Measurements from ENCODE around the gene RAB11FIP4.

DNA sequence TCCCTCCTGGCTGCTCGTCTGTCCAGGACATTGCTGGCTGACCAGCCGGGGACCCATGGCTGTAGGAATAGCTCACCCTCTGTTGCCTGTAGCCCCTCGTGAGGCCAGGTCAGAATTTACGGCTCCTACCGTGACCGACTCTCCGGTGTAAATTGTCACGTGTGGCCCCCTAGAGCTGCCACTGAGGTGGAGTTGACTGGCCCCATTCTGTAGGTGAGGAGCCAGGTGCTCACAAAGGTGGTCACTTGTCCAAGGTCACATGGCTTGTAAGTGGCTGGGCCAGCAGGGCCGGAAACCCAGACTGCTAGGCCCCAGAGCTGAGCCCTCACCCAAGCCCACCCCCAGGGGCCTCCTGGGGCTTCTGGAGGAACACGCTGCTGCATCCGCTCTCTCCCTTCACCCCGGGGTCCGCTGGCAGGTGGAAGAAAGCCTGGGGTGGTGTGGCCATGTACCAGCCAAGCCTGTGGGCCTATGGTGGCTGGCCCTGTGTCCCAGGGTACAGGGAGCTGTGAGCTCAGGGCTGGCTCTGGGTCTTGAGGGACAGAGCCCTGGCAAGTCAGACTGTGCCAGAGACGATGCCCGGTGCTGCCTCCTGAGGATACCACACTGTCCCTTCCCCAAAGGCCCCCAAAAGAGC lies 120.7 kb downstream of the RAB11FIP4 start:
- TF ChIP-seq, protein P1, sequence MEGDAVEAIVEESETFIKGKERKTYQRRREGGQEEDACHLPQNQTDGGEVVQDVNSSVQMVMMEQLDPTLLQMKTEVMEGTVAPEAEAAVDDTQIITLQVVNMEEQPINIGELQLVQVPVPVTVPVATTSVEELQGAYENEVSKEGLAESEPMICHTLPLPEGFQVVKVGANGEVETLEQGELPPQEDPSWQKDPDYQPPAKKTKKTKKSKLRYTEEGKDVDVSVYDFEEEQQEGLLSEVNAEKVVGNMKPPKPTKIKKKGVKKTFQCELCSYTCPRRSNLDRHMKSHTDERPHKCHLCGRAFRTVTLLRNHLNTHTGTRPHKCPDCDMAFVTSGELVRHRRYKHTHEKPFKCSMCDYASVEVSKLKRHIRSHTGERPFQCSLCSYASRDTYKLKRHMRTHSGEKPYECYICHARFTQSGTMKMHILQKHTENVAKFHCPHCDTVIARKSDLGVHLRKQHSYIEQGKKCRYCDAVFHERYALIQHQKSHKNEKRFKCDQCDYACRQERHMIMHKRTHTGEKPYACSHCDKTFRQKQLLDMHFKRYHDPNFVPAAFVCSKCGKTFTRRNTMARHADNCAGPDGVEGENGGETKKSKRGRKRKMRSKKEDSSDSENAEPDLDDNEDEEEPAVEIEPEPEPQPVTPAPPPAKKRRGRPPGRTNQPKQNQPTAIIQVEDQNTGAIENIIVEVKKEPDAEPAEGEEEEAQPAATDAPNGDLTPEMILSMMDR (conservative IDR thresholded peaks at IDR 0.05; ENCODE audit: low read length) = no peak
- no peak for TF ChIP-seq EZH2phosphoT487 (IDR thresholded peaks at IDR 0.05; ENCODE audit: borderline replicate concordance)
